ENCODE measurements around the gene KIF17. TPM values are rescaled to one million over a fixed set of nuclear protein-coding genes. Genes with fewer than 3 reads are reported as not detected.

The KIF17 gene
- total RNA-seq, 4 donors from 2014 or later: 0.80 to 10.3 (median 2.2) TPM

DNA sequence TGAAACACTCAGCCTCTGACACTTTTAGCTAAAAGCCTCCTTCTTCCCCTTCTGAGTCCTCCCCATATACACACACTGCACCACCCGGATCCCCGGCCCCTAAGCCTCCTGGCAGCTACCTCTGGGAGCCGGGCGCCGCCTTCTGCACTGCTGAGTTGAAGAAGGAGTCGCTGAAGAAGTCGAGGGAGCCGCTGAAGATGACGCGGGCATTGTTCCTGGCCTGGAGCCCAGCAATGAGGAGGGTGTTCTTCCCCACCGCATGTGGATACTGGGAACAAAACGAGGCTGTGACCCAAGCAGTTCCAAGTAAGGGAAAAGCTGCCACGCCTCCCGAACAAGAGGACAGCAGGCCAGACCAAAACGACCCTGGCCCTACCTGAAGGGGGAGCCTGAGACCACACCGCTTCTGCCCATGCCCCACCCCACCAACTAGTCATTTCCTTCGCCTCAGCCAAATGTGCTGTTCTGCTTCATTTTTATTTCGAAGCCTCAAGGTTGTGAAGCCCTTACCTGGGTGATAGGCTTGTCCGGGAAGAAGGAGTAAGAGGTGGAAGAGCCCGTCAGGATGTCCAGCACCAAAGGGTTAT lies 63.6 kb downstream of the KIF17 start:
- no peak overlapping the region for H3K27ac ChIP-seq

DNA sequence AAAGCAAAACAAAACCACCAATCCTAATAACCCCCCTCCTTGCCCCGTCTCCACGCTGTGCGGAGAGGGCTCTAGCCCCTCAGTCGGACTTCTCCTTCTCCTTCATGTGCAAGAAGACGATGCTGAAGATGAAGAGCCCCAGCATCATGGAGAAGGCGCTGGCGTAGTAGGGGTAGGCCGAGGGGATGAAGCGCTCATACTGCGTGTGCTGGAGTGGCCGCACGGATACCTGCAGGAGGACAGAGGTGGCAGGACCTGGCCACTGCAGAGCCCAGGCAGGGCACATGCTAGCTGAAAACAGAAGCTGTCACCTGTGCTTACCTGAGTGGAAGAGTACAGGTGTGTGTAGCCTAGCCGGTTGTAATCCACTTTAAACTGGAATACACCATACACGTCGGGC lies 65.5 kb downstream of the KIF17 start:
- H3K4me1 ChIP-seq: no peaks in the 10 kb centered on the region
- no peak for DNase-seq
- no peaks in the 10 kb centered on the region for H3K9me3 ChIP-seq
- TF ChIP-seq POLR2A (IDR thresholded peaks at IDR 0.05): no peak
- TF ChIP-seq, protein P1, sequence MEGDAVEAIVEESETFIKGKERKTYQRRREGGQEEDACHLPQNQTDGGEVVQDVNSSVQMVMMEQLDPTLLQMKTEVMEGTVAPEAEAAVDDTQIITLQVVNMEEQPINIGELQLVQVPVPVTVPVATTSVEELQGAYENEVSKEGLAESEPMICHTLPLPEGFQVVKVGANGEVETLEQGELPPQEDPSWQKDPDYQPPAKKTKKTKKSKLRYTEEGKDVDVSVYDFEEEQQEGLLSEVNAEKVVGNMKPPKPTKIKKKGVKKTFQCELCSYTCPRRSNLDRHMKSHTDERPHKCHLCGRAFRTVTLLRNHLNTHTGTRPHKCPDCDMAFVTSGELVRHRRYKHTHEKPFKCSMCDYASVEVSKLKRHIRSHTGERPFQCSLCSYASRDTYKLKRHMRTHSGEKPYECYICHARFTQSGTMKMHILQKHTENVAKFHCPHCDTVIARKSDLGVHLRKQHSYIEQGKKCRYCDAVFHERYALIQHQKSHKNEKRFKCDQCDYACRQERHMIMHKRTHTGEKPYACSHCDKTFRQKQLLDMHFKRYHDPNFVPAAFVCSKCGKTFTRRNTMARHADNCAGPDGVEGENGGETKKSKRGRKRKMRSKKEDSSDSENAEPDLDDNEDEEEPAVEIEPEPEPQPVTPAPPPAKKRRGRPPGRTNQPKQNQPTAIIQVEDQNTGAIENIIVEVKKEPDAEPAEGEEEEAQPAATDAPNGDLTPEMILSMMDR (IDR thresholded peaks at IDR 0.05): no peak
- no peak overlapping the region for H3K27ac ChIP-seq
- no peaks in the 10 kb centered on the region for H3K27me3 ChIP-seq
- no peak overlapping the region for H3K4me3 ChIP-seq
- H3K36me3 ChIP-seq: peaks cover 0 to 97% (median 0%) of the 10 kb centered on the region in 3 donors

More for the DNA sequence above, 63.6 kb downstream of the KIF17 start:
- DNase-seq: no peak
- H3K27me3 ChIP-seq: no peaks in the 10 kb centered on the region
- TF ChIP-seq, protein P1 (IDR thresholded peaks at IDR 0.05): no peak
- TF ChIP-seq POLR2A (IDR thresholded peaks at IDR 0.05): no peak
- H3K36me3 ChIP-seq: peaks cover 0 to 91% (median 0%) of the 10 kb centered on the region in 3 donors
- no peak overlapping the region for H3K4me3 ChIP-seq
- H3K4me1 ChIP-seq: no peaks in the 10 kb centered on the region
- no peaks in the 10 kb centered on the region for H3K9me3 ChIP-seq

DNA sequence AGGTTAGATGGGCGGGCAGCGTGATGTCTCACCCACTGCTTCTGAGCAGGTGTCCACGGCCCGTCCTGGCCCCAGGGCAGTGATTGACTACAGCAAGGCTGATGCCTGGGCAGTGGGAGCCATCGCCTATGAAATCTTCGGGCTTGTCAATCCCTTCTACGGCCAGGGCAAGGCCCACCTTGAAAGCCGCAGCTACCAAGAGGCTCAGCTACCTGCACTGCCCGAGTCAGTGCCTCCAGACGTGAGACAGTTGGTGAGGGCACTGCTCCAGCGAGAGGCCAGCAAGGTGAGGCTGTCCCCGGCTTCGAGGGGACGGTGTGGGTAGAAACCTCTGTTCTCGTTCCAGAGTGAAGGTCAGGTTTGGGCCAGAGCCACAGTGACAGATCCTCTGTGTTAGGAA lies 68.9 kb downstream of the KIF17 start:
- H3K4me3 ChIP-seq: no peak overlapping the region
- H3K4me1 ChIP-seq: no peaks in the 10 kb centered on the region
- peaks cover 0 to 88% (median 0%) of the 10 kb centered on the region in 3 donors for H3K36me3 ChIP-seq
- no peaks in the 10 kb centered on the region for H3K9me3 ChIP-seq
- no peak for DNase-seq
- no peak for TF ChIP-seq POLR2A (IDR thresholded peaks at IDR 0.05)
- TF ChIP-seq, protein P1 (IDR thresholded peaks at IDR 0.05): no peak
- no peak overlapping the region for H3K27ac ChIP-seq
- H3K27me3 ChIP-seq: no peaks in the 10 kb centered on the region

DNA sequence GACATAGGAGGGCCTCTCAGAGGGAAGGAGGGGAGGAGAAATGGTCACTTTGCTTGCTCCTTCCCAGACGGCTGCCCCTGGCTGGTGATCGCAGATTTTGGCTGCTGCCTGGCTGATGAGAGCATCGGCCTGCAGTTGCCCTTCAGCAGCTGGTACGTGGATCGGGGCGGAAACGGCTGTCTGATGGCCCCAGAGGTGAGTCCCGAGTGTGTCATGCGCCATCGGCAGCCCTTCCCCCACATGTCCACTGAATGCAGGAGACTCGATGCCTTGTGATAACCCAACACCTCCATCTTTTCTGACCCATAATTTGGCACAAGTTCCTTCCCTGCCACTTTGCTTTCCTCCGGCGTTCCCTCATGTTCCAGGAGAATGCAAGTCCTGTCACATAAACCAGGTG lies 69.4 kb downstream of the KIF17 start:
- Histone ChIP-seq H3K9me3 (no peaks in the 10 kb centered on the region), H3K4me1 (no peaks in the 10 kb centered on the region), H3K27me3 (no peaks in the 10 kb centered on the region), H3K36me3 (peaks cover 0 to 89% (median 0%) of the 10 kb centered on the region in 3 donors), H3K27ac (no peak overlapping the region), H3K4me3 (no peak overlapping the region)
- TF ChIP-seq POLR2A (IDR thresholded peaks at IDR 0.05): no peak
- TF ChIP-seq, protein P1 (IDR thresholded peaks at IDR 0.05): no peak
- no peak for DNase-seq

DNA sequence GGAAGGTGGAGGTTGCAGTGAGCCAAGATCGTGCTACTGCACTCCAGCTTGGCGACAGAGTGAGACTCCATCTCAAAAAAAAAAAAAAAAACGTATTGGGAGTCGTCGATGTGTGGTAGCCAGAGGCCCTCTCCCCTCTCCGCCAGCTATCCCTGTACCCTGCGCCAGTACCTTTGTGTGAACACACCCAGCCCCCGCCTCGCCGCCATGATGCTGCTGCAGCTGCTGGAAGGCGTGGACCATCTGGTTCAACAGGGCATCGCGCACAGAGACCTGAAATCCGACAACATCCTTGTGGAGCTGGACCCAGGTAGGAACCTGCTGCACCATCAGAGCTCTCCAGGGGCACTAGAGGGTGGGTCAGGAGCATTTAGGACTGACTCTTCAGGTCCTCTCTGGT lies 72.4 kb downstream of the KIF17 start:
- no peak overlapping the region for H3K4me3 ChIP-seq
- no peak for DNase-seq
- TF ChIP-seq, protein P1 (IDR thresholded peaks at IDR 0.05): no peak
- no peak for TF ChIP-seq POLR2A (IDR thresholded peaks at IDR 0.05)
- no peak overlapping the region for H3K27ac ChIP-seq
- H3K27me3 ChIP-seq: no peaks in the 10 kb centered on the region
- H3K36me3 ChIP-seq: peaks cover 0 to 89% (median 0%) of the 10 kb centered on the region in 3 donors
- H3K4me1 ChIP-seq: no peaks in the 10 kb centered on the region
- no peaks in the 10 kb centered on the region for H3K9me3 ChIP-seq

Measured in Peyer's patch (tissue), 4 donors.